PC-9 (cell line): Measurements from ENCODE around the gene KCNE1. TPM values are rescaled to one million over a fixed set of nuclear protein-coding genes. Genes with fewer than 3 reads are reported as not detected.

ENCODE experiments used
- BruUV-seq: library from RNA; stranded (reverse); fragments of 400-500 nt; replicated peaks from 2 replicates; lab custom pipeline; 2021; lab: Mats Ljungman, UMichigan
- CTCF ChIA-PET: fragments of 300-600 bp; sonication (Branson Sonifier 250); formaldehyde crosslinking; loops from one replicate; lab custom pipeline; 2022; ENCODE audit warnings: antibody characterized with exemption; lab: Charles Lee
- POLR2A ChIA-PET: fragments of 300-600 bp; sonication (Branson Sonifier 250); formaldehyde crosslinking; loops from one replicate; lab custom pipeline; 2022; ENCODE audit warnings: antibody characterized with exemption; ENCODE audit not compliant: unreplicated experiment; lab: Charles Lee
- DNase-seq, 2 experiments: peaks; one replicate each; pipeline versions ENCODE4 v3.0.0 to v3.0.0-alpha.2; 2015 to 2022; ENCODE audit warnings: mixed read lengths in 1 of 2
- H2AFZ ChIP-seq: fragments of 200-600 bp; sonication (generic); 2 replicates; pipeline ENCODE4 v1.8.1; 2017; ENCODE audit warnings: antibody characterized with exemption
- H3F3A ChIP-seq: fragments of 200-600 bp; sonication (generic); 2 replicates; pipeline ENCODE4 v1.8.1; 2017; ENCODE audit warnings: antibody characterized with exemption, mild to moderate bottlenecking, low read depth; ENCODE audit not compliant: insufficient read depth
- H3K27ac ChIP-seq: fragments of 200-600 bp; sonication (generic); 2 replicates; pipeline ENCODE4 v1.6.1; 2016; ENCODE audit warnings: mixed run types
- H3K27me3 ChIP-seq: fragments of 200-600 bp; sonication (generic); 2 replicates; pipeline ENCODE4 v1.6.1; 2016; ENCODE audit warnings: low read depth, mixed run types; ENCODE audit not compliant: insufficient read depth
- H3K36me3 ChIP-seq: fragments of 200-600 bp; sonication (generic); 2 replicates; pipeline ENCODE4 v1.6.1; 2016; ENCODE audit warnings: low read depth, mixed run types
- H3K4me1 ChIP-seq: fragments of 200-600 bp; sonication (generic); replicated peaks from 2 replicates; pipeline ENCODE4 v1.6.1; 2016; ENCODE audit warnings: mixed run types; ENCODE audit not compliant: insufficient read depth
- H3K4me2 ChIP-seq: fragments of 200-600 bp; sonication (generic); 2 replicates; pipeline ENCODE4 v1.6.1; 2017; ENCODE audit warnings: mixed run types
- H3K4me3 ChIP-seq: fragments of 200-600 bp; sonication (generic); 2 replicates; pipeline ENCODE4 v1.6.1; 2016; ENCODE audit warnings: mixed run types
- H3K79me2 ChIP-seq: fragments of 200-600 bp; sonication (generic); 2 replicates; pipeline ENCODE4 v1.6.1; 2017; ENCODE audit warnings: low read depth, mixed run types
- H3K9me2 ChIP-seq: fragments of 200-600 bp; sonication (generic); 2 replicates; pipeline ENCODE4 v1.8.1; 2017; ENCODE audit warnings: mild to moderate bottlenecking; ENCODE audit not compliant: insufficient read depth
- H3K9me3 ChIP-seq: fragments of 200-600 bp; sonication (generic); 2 replicates; pipeline ENCODE4 v1.8.1; 2016; ENCODE audit warnings: low read depth; ENCODE audit not compliant: insufficient read depth
- H4K20me1 ChIP-seq: fragments of 200-600 bp; sonication (generic); 2 replicates; pipeline ENCODE4 v1.8.1; 2017; ENCODE audit not compliant: insufficient read depth
- CTCF ChIP-seq: fragments of 200-600 bp; sonication (generic); conservative IDR thresholded peaks from 2 replicates; pipeline ENCODE4 v1.6.1; 2017; ENCODE audit warnings: mixed run types, antibody characterized with exemption, mild to moderate bottlenecking, moderate library complexity
- EZH2 ChIP-seq: fragments of 200-600 bp; sonication (generic); IDR thresholded peaks from 2 replicates; pipeline ENCODE4 v1.8.0; 2017; ENCODE audit warnings: antibody characterized with exemption, low read depth
- intact Hi-C: fragments of 100-400 bp; cut with micrococcal nuclease; formaldehyde crosslinking; loops from one replicate; pipeline ENCODE4 v1.10.0; 2022; ENCODE audit not compliant: unreplicated experiment
- total RNA-seq: library from RNA; stranded (reverse); gene quantifications from 2 replicates; pipeline ENCODE4 v1.2.3, GENCODE V29; 2021

The KCNE1 gene
- total RNA-seq, 1 experiment from 2014 or later: 0.31 TPM

- Histone ChIP-seq H3K79me2 (no peaks in the 10 kb centered on the region), H3F3A (peaks cover 29% of the 10 kb centered on the region), H3K9me3 (no peaks in the 10 kb centered on the region), H2AFZ (no peak overlapping the region), H3K9me2 (no peaks in the 10 kb centered on the region), H3K4me2 (no peak overlapping the region), H3K27ac (no peak overlapping the region), H3K36me3 (no peaks in the 10 kb centered on the region), H3K4me1 (peaks cover 46% of the 10 kb centered on the region), H3K4me3 (no peak overlapping the region), H3K27me3 (no peaks in the 10 kb centered on the region), H4K20me1 (no peaks in the 10 kb centered on the region)
- DNase-seq: no peak
- intact Hi-C loops: loop anchor here (5.0 kb wide), 1 partner anchor 33 kb away; no protein-coding TSS in a partner anchor
- no peak for TF ChIP-seq EZH2
- no peak for TF ChIP-seq CTCF
- ChIA-PET POLR2A (no interaction called here), CTCF (no interaction called here)
- no TSS peak for BruUV-seq
Measured at GRCh38 chr21:34548781-34549376, 36.9 kb upstream of the KCNE1 start.

GRCh38 chr21:34546542-34546941, 34.5 kb upstream of the KCNE1 start:
- ChIA-PET POLR2A (no interaction called here), CTCF (no interaction called here)
- no peak for DNase-seq
- Histone ChIP-seq H4K20me1 (no peaks in the 10 kb centered on the region), H3F3A (peaks cover 35% of the 10 kb centered on the region), H3K4me2 (peak overlapping the region; percentile 76), H2AFZ (no peak overlapping the region), H3K4me3 (no peak overlapping the region), H3K9me3 (no peaks in the 10 kb centered on the region), H3K27me3 (no peaks in the 10 kb centered on the region), H3K27ac (peak overlapping the region; percentile 100), H3K79me2 (no peaks in the 10 kb centered on the region), H3K36me3 (no peaks in the 10 kb centered on the region), H3K4me1 (peaks cover 50% of the 10 kb centered on the region), H3K9me2 (no peaks in the 10 kb centered on the region)
- intact Hi-C loops: loop anchor here (5.0 kb wide), 1 partner anchor 36 kb away; no protein-coding TSS in a partner anchor
- no TSS peak for BruUV-seq
- TF ChIP-seq EZH2: no peak
- no peak for TF ChIP-seq CTCF

GRCh38 chr21:34545079-34545884, 33.3 kb upstream of the KCNE1 start:
- DNase-seq: peak; percentile 65 to 98
- Histone ChIP-seq H3K4me1 (peaks cover 50% of the 10 kb centered on the region), H3K4me3 (peak overlapping the region; percentile 35; the same call in 1 of the 2 replicates), H4K20me1 (no peaks in the 10 kb centered on the region), H2AFZ (peak overlapping the region; percentile 18; the same call in 1 of the 2 replicates), H3K36me3 (no peaks in the 10 kb centered on the region), H3K9me3 (no peaks in the 10 kb centered on the region), H3K27ac (peak overlapping the region; percentile 100), H3K27me3 (no peaks in the 10 kb centered on the region), H3K79me2 (no peaks in the 10 kb centered on the region), H3K4me2 (peak overlapping the region; percentile 76), H3K9me2 (no peaks in the 10 kb centered on the region), H3F3A (peaks cover 35% of the 10 kb centered on the region)
- intact Hi-C loops: loop anchor here (1.0 to 5.0 kb wide), 3 partner anchors 19 to 58 kb away; no protein-coding TSS in a partner anchor
- POLR2A ChIA-PET: no interaction called here
- TF ChIP-seq EZH2 (no peak), CTCF (no peak)
- BruUV-seq: no TSS peak
- CTCF ChIA-PET: no interaction called here
